SK-N-SH (cell line): ENCODE measurements around the gene STAT1.

ENCODE experiments used
- EP300 ChIP-seq, 2 experiments: IDR thresholded peaks; 2 replicates each; pipeline versions ENCODE4 v1.4.0 to v1.6.1; 2012; ENCODE audit warnings: borderline replicate concordance in 1 of 2, low read depth in 1 of 2, low read length in 1 of 2
- POLR2AphosphoS5 ChIP-seq: IDR thresholded peaks from 2 replicates; pipeline ENCODE4 v1.6.1; 2012; ENCODE audit warnings: low read depth, low read length
- SMC3 ChIP-seq: IDR thresholded peaks from 2 replicates; pipeline ENCODE4 v1.6.1; 2012; ENCODE audit warnings: low read depth, low read length, improper control_type of control experiment
- TAF1 ChIP-seq: IDR thresholded peaks from 2 replicates; pipeline ENCODE4 v1.6.1; 2012; ENCODE audit warnings: low read depth, mild to moderate bottlenecking, low read length, moderate library complexity, borderline replicate concordance
- YY1 ChIP-seq: IDR thresholded peaks from 2 replicates; pipeline ENCODE4 v1.4.0; 2012; ENCODE audit warnings: low read depth, mild to moderate bottlenecking
- TF ChIP-seq, protein P1 (sequence below): fragments of 200-600 bp; sonication (generic); IDR thresholded peaks from 2 replicates; pipeline ENCODE4 v1.6.1; 2017; ENCODE audit warnings: antibody characterized with exemption, mild to moderate bottlenecking, moderate library complexity
- TF ChIP-seq, protein P2 (sequence below): IDR thresholded peaks from 2 replicates; pipeline ENCODE4 v1.4.0; 2012; ENCODE audit warnings: low read depth
- TF ChIP-seq, protein P3 (sequence below): fragments of 150-350 bp; IDR thresholded peaks from 2 replicates; pipeline ENCODE4 v1.6.1; 2017; ENCODE audit warnings: antibody characterized with exemption, low read length, low read depth, borderline replicate concordance

DNA sequence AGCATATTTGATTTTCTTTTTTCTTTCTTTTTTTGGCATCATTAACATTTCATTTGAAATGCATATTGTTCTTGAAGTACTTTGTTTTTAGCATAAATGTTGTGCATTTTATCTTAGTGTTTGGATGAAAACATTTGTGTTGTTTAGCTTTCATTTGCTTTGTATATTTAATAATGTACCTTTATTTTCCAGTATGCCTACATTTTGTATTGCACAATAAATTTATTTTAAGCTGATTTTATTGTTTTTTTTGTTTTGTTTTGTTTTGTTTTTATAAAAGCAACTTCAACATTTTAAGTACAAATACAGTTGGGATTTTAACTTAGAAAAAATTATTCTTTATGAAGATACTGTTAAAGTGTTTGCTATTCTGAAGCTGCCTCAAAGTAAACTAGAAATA is 78.9 kb downstream of the STAT1 start:
- TF ChIP-seq, protein P1, sequence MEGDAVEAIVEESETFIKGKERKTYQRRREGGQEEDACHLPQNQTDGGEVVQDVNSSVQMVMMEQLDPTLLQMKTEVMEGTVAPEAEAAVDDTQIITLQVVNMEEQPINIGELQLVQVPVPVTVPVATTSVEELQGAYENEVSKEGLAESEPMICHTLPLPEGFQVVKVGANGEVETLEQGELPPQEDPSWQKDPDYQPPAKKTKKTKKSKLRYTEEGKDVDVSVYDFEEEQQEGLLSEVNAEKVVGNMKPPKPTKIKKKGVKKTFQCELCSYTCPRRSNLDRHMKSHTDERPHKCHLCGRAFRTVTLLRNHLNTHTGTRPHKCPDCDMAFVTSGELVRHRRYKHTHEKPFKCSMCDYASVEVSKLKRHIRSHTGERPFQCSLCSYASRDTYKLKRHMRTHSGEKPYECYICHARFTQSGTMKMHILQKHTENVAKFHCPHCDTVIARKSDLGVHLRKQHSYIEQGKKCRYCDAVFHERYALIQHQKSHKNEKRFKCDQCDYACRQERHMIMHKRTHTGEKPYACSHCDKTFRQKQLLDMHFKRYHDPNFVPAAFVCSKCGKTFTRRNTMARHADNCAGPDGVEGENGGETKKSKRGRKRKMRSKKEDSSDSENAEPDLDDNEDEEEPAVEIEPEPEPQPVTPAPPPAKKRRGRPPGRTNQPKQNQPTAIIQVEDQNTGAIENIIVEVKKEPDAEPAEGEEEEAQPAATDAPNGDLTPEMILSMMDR = no peak
- no peak for TF ChIP-seq EP300 (IDR thresholded peaks at IDR 0.05; ENCODE audit: borderline replicate concordance in 1 of 2, low read depth in 1 of 2, low read length in 1 of 2)
- TF ChIP-seq, protein P2, sequence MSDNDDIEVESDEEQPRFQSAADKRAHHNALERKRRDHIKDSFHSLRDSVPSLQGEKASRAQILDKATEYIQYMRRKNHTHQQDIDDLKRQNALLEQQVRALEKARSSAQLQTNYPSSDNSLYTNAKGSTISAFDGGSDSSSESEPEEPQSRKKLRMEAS = no peak
- TF ChIP-seq TAF1 = no peak
- TF ChIP-seq, protein P3, sequence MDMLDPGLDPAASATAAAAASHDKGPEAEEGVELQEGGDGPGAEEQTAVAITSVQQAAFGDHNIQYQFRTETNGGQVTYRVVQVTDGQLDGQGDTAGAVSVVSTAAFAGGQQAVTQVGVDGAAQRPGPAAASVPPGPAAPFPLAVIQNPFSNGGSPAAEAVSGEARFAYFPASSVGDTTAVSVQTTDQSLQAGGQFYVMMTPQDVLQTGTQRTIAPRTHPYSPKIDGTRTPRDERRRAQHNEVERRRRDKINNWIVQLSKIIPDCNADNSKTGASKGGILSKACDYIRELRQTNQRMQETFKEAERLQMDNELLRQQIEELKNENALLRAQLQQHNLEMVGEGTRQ = no peak
- no peak for TF ChIP-seq SMC3
- TF ChIP-seq POLR2AphosphoS5 = no peak
- no peak for TF ChIP-seq YY1
